ENCODE data around the gene ERG28.

The ERG28 gene

DNA sequence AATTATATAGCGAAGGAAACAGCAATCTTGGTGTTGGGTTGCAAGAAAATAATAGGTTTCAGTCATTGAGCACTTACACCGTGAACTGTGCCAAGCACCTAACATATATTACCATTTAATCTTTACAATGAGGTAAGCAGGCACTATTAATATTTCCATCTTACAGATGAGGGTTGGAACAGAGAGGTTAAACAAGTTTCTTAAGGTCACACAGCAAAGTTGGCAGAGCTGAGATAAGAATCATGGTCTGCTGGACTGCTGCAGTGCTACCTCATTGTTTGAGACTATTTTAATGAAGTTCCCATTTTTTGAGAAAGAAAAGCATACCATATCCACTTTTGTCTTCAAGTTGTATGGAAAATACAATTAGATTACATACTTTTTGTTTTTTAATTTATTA, 1.7 kb downstream of the ERG28 start:
- DNase-seq (ENCODE audit: low read depth), result no peak

DNA sequence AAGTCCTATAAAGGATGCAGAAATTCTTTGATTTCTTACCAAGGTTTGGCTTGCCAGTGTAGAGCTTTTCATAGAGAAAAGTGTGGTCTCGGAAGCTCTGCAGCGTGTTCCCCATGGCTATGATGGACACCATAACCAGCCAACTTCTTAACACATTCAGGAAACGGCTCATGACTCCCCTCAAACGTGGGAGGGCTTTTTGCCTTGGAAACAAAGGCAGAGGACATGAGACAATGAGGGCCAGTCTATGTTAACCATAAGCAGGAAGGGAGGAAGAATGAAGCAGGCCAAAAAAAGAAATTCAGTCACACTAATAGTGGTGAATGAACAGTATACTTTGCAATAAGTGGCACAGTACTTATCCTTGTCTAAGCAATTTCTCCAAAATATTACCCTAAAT, 3.3 kb downstream of the ERG28 start:
- DNase-seq (ENCODE audit: low read depth), result no peak

DNA sequence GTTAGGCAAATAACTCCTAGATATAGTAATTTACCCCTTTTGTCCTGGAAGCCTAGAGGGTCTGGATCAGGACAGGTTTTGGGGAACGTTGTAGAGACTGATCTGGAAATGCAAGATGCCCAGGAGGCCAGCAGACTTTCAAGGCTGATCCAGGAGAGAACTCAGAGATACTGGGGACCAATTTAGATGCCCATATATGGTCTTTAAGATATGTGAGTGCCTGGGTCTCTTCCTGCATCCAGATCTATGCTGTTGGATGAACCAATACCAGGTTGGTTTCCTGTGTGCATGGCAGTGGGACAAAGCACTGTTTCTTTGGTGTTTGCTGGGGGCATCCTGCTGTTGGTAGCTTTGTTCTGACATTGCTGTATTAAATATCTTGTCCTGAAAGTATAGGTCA, 5.4 kb downstream of the ERG28 start:
- no peak for DNase-seq (ENCODE audit: low read depth)

DNA sequence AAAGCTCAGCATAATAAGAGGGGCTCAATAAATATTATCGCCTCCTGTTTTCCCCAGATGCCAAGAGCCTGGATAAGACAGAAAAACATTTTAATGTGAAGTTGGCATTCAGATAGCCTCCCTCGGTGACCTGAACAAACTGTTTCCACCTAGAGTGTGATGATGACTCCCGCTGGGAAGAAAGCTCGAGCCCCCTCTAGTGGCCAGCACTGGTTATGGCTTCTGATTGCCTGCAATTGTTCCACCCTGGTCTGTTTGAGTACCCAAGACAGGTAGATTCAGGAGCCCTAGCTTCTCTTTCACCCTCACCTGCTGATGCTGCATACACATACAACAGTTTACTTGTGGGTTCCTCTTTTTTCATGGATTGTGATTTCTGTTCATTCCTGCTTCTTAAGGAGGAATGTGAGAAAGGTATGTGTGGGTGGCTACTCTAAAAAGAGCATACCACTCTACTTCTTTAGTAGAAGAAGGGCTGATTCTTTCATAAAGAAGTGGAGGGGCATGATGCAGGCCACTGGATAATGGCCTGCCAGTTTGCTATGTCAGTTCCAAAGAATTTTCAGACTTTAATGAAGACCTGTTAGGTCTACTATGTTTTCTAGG, 6.4 kb downstream of the ERG28 start:
- DNase-seq (ENCODE audit: low read depth), result peak; percentile 70

DNA sequence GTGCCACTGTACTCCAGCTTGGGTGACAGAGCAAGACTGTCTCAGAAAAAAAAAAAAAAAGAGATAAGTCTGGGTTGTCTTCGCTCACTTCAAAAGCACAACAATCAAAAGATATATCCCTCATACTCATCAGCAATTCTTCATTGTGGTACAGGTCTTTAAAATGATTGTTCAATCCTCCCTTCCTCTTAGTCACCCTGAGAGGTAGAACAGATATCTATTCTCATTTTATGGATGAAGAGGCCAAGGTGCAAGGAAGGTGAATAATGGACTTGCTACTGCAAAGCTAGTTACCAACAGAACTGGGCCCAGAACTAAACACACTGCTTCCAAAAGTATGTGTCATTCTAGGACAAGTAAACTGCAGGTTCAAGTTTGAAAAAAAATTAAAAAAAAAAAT, 7.1 kb downstream of the ERG28 start:
- no peak for DNase-seq (ENCODE audit: low read depth)

DNA sequence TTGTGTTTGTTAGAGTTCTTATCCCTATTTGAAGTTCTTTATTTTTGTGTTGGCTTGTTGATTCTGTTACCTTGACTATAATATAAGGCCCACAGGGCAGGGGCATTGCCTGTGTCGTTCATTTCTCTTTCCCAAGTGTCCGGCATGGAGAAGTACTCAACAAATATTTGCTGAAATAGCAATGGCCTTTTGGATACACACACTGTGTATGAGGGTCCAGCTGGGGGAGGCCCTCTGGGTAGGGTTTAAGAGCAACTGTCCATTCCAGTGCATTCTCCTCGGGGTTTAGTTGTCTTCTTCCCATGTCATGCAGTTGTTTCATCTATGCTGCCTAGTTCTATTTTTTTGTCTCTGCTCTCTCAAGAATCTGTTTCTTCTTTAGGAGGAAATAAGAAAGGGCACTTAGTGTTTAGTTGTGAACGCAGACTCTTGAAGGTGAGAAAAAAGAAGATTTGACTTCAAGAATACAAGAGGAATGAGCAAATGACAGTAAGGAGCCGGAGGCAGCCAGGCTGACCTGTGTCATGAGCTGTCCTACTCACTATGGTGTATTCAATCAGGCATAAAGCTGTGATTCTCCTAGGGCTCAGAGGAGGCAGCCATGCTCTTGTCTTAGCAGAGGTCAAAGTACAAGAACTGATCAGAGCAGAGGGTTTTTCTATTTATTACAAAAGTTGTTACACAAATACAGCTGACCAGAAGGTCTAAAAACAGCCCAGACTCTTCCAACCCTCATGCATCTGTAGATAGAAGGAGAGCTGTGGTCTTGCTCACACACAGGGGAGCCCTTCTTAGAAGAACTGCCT, 10.2 kb downstream of the ERG28 start:
- DNase-seq (ENCODE audit: low read depth), result no peak

DNA sequence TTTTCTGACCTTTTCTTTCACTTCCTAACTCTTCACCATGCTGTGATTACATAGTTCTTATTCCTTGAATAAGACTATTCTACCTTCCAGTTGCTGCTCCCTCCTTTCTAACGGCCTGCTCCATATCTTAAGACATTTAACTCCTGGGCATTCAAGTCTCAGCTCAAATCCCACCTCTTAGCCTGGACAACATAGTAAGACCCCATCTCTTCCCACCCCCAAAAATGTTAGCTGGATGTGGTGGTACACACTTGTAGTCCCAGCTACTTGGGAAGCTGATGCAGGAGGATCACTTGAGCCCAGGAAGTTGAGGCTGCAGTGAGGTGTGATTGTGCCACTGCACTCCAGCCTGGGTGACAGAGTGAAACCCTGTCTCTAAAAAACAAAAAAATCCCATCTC, 10.9 kb downstream of the ERG28 start:
- DNase-seq (ENCODE audit: low read depth), result no peak

DNA sequence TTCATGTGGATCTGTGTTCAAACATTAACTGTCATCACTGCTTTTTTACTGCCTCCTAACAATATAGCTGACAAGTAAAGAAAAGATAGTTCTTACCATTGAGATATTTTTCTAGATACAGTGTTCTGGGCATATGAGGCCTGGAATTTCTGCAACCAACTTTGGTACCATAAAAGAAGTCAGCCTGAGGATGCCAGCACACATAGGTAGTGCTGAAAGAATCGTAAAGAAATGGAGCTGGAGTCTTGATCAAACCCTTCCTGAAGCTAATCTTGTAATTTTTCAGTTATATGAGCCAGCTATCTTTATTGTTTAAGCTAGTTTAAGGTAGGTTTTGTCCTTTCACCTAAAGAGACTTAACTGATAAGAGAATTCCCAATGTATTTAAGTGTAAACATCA, 11.3 kb downstream of the ERG28 start:
- DNase-seq (ENCODE audit: low read depth), result no peak

DNA sequence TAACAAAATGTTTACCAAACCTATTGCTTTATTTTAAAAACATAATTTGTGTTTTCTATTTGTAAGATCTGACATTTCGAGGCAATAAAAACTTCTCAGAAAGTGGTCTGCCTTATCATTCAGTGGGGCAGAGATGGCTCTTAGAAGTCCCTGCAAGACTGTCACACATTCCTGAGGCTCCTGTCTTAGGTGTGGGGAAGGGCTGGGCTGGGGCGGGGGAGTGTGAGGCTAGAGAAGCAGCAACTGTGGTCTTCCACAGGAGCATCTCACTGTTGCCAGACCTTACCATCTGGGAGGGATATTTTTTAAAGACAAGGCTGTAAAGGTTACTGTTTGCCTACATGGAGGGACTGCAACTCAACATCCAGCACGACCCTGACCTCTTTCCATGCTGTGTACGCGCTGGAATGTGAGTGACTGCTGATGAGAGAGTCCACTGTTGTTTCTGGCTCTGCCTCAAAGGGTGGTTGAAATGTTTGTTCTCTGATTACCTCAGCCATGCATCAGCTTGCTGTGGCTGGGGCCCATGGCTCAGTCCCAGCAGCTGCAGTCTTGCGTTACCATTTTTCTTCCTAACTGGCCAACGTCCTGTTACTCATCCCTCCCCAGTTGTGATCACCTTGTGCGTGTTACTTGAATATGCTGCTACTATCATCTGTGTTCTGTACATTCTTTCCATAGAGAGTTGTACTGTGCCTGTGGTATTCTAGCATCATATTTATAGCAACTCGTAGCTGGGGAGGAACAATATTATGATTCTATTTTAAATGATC, 12.4 kb downstream of the ERG28 start:
- DNase-seq (ENCODE audit: low read depth), result no peak

DNA sequence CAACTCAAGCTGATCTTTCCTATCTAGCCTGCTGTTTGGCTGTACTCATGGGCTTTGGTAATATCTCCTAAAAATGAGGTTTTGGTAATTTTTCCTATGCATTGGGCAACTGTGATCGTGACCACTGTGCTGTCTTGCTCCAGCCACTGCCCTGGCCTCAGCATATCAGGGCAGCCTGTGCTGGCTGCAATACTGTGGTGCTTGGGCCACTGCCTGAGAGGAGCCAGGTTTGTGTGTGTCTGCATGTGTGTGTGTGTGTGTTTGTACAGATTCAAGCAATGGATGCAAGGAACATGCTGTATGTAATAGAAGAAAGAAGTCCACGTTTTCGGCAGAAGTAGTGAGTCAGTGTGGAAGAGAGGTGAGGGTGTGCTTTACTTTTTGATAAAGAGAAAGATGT, 13.0 kb downstream of the ERG28 start:
- no peak for DNase-seq (ENCODE audit: low read depth)

DNA sequence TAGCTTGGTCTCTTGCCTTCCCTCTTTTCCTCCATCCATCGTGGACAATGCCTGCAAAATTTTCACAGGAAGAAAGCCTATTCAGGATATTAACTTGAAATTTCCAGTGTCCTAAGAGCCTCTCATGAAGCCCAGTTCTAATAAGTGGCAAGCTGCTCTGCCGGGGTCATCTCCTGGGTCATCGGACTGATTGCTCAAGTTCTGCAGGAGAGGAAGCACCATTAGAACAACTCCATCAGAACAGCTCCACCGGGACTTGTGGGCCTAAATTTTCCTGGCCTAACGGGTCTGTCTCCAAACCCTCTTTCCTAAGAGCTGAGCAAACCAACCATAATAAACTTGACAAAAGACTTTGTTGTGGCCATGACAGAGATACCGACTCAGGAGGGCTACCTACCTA, 13.9 kb downstream of the ERG28 start:
- DNase-seq (ENCODE audit: low read depth), result no peak

DNA sequence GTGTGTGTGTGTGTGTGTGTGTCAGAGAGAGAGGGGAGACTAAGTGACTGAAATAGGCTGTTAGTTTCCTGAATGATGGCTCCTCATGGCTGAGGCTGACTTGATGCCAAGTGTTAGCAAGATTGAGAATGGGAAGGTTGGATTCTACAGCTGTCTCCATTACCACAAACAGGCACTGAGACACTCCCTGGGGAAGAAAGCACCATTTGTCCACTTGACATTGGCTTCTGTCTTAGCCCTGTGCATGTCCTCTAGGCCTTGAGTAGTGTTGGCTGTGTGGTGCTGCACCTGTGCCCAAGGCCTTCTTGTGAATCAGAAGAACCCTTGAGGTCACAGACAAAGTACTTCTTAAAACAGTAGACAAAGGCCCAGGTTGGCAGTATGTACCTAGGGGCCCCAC, 15.6 kb downstream of the ERG28 start:
- DNase-seq (ENCODE audit: low read depth), result no peak

DNA sequence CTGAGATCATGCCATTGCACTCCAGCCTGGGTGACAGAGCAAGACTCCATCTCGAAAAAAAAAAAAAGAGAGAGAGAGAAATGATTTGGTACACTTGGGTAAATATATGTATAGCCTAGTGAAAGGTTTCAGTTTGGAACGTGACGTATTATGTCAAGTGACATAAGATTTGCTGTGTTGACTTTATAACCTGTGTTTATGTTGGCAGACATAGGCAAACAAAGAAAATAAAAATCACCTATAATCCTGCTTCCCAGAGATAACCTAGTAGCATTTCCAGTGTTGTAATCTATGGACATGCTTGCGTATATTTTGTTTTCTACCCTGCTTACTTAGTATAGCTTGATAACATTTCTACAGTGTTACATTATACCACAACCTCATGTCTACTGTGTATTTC, 16.7 kb downstream of the ERG28 start:
- no peak for DNase-seq (ENCODE audit: low read depth)

DNA sequence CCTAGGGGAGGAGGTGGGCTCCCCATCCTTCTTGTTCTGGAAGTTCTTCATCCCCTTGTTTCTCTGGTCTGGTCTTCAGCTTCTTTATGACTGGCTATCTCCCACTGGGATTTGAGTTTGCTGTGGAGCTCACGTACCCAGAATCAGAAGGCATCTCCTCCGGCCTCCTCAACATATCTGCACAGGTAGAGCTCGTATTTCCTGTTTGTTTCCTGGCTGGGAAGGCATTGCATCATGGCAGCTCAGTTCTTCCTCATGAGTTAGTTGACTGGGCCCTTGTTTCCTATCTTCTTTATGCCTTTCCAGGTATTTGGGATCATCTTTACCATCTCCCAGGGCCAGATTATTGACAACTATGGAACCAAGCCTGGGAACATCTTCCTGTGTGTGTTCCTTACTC, 19.8 kb downstream of the ERG28 start:
- no peak for DNase-seq (ENCODE audit: low read depth)

DNA sequence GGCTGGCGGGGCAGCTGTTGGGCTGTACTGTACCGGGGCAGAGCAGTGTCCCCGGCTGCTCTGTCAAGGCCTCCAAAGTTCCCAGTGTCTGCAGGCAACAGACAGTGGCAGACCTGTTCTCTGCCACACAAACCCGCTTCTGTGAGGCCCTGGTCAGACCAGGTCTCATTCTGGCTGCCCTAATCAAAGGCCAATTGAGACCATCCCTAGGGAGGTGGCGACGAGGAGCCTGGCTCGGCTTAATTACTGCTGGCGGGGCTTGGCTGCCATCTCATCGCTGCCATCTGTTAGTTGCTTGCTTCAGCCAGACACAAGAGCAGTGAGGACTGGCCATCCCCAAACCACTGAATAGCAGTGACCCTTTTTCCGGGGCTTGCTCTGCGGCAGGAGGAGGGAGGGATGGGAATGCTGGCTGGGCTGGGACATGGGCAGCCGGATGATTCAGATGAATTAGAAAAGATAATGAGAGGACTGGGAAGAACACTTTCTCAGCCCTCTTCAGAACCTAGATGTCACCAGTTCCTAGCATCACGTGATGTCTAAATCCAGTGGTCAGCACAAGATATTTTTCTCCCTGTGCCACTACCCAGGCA, 24.5 kb downstream of the ERG28 start:
- DNase-seq (ENCODE audit: low read depth), result no peak

DNA sequence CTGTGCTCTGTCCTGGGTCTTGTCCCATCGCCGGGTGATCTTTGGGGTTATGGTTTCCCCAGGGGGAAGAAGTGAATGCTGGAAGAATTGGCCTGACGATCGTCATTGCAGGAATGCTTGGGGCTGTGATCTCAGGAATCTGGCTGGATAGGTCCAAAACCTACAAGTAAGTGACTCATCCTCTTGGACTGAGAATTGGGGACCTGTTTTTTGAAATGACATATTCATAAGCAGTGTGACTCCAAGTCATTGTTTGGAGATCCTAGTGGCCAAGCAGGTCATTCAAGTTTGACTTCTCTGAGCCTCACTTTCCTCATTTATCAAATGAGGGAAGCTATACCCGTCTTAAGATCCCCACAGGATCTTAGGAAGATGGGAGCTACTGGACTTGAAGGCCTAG, 25.8 kb downstream of the ERG28 start:
- DNase-seq (ENCODE audit: low read depth), result no peak

DNA sequence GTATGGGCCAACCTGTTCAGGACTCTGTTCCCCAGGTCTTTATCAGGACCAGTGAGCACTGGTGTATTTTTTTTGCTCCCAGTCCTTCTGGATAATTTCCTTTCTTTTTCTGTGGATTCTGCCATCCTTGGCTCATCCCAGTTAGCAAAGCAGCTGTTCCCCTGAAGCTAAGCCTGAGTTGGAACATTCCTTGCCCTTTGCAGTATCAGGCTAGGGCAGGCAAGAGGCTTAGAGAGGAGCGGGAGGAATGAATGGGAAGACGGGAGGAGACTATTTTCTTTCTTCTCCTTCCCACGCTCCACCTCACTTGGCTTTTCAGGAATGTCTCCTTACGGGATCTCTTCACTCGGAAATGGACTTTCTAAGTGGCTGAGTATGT, 29.2 kb downstream of the ERG28 start:
- DNase-seq (ENCODE audit: low read depth), result no peak

DNA sequence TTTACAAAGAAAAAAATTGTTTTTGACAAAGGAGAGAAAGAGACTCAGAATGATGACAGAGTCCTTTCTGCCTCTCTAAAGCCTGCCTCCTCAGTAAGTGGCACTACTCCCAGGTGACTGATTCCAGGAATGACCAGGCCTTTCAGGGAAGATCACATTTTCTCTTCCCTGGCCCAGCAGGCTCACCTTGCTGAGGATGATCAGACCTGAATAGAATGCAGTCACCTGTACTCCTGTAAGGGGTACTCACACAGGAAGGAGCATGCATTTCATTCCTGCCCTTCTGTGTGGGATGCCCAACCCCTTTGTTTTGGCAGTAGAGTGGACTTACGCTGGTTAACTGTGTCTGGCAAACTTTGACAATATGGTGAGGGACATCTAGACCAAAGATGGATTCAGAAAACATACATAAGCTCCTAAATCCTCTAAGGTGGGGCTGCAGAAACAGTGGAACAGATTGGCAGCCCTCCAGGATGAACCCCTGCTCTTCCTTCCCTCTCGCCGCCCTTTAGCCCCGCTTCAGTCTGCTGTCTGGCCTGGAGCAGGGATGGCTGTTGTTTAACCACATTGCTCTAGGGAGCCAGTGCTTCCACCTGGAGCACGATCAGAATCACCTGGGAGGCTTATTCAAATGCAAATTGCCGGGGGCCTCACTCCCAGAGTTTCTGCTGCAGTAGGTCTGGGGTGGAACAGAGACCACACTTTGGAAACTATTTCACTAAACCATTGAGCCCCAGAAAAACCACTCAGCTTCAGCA, 29.8 kb downstream of the ERG28 start:
- no peak for DNase-seq (ENCODE audit: low read depth)

DNA sequence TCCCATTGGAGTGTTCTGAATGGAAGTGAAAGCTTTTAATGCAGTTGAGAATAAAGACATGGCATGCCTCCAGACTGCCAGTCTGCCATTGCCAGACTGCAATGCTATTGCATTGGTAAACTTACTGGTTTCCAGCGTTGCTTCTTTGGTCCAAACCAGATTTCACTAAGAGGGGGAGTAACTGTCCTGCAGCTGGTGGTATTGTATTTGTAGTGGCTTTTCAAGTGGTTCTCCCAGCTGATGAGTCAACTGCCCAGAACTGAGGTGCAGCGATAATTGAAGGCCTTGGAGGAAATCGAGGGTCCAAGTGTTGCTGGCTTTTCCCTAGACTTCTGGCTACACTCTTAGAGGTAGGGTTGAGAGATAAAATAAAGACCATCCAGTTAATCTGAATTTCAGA, 31.9 kb downstream of the ERG28 start:
- DNase-seq (ENCODE audit: low read depth), result no peak

DNA sequence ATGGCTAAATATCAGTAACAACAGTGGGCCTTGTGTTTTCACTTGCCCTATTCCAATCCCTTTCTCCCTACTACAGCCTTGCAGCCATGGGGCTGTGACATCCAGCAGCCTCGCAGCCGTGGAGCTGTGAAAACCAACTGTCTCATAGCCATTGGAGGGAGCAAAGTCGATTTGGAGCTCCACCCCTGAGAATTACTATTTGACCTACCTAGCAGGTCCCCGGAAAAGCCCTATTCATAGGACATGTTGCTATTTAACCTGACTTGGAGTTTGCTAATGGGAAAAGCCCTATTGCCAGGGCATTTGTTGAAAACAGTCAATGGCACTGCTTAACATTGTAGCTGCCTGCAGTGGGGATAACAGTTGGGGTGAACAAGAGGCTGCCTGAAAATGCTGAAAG, 33.3 kb downstream of the ERG28 start:
- DNase-seq (ENCODE audit: low read depth), result no peak

DNA sequence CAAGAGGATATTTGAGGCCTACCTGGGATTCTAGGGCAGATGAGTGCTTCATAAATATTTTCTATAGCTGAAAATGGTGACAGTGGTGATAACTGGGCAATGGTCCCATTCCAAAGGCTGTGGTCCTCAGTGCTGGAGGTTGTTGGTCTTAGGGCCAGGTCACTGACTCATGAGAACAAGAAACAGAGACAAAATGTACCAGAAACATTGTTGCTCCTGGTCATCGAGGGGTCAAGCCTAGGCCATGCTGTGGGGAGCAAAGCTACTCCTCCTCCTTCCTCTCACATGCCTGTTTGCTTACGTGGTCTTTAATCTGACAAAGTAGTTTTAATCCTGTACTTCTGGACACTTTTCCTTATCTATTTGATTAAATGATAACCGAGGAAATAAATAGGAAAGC, 33.8 kb downstream of the ERG28 start:
- DNase-seq (ENCODE audit: low read depth), result no peak

DNA sequence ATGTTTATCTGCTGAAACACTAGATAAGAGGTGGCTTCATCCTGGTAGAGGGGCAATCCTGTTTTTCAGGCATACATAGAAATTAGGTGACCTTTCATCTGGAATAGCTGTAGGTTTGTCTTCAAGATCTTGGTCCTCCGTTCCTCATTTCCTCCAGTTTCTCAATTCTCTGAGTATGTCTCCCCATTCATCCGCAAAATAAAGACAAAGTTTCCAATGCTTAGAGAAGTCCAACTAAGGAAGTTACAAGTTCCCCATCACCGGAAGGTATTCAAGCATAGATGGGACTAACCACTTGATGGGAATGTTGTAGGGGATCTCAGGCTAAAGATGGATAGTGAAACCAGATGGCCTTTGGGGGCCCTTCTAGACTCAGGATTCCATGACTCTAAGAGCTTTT, 34.3 kb downstream of the ERG28 start:
- no peak for DNase-seq (ENCODE audit: low read depth)

Data from stimulated activated CD4-positive, alpha-beta T cell treated with anti-CD3 and anti-CD28 coated beads, Interleukin-2, amount 100 ng/mL, for 4 hours (primary cell).